ENCODE data around the gene CADPS.

DNA sequence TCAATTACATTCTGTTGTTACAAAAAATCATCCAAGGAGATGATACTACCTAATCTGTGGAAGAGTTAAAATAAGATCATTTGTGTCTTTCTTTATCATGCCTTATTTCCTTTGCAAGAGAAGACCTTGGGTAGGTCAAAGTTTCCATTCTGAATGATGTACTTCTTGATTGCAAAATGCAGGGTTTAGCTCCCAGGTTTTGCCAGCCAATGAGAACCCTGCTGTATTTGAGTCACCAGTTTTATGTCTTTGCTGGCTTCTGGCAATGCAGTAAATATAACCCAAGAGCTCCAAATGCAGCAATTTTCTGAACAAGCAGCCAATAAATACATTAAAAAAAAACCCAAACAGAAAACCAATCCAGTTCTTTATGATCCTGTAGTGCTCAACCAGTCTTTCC is 204.9 kb downstream of the CADPS start:
- TF ChIP-seq TARDBP (IDR thresholded peaks at IDR 0.05) (no peak), REST (IDR thresholded peaks at IDR 0.05; ENCODE audit: borderline replicate concordance) (no peak), REST (CRISPR knock-in tag; IDR thresholded peaks at IDR 0.05; ENCODE audit: low read depth) (no peak), EZH2 (IDR thresholded peaks at IDR 0.05; ENCODE audit: borderline replicate concordance, low read depth, low read length) (no peak), CHD2 (IDR thresholded peaks at IDR 0.05; ENCODE audit: low read depth, low read length) (no peak), FOXM1 (IDR thresholded peaks at IDR 0.05; ENCODE audit: low read depth) (no peak), FOXM1 (CRISPR knock-in tag; IDR thresholded peaks at IDR 0.05; ENCODE audit: low read depth) (no peak), ZFP36 (IDR thresholded peaks at IDR 0.05; ENCODE audit: low read depth, low read length, partially characterized antibody) (no peak), USF2 (CRISPR knock-in tag; IDR thresholded peaks at IDR 0.05) (no peak), PTBP1 (IDR thresholded peaks at IDR 0.05; ENCODE audit: low read depth, low read length) (no peak), TEAD1 (CRISPR knock-in tag; IDR thresholded peaks at IDR 0.05) (no peak), HLTF (IDR thresholded peaks at IDR 0.05) (no peak)
- TF ChIP-seq, protein P1, sequence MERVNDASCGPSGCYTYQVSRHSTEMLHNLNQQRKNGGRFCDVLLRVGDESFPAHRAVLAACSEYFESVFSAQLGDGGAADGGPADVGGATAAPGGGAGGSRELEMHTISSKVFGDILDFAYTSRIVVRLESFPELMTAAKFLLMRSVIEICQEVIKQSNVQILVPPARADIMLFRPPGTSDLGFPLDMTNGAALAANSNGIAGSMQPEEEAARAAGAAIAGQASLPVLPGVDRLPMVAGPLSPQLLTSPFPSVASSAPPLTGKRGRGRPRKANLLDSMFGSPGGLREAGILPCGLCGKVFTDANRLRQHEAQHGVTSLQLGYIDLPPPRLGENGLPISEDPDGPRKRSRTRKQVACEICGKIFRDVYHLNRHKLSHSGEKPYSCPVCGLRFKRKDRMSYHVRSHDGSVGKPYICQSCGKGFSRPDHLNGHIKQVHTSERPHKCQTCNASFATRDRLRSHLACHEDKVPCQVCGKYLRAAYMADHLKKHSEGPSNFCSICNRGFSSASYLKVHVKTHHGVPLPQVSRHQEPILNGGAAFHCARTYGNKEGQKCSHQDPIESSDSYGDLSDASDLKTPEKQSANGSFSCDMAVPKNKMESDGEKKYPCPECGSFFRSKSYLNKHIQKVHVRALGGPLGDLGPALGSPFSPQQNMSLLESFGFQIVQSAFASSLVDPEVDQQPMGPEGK (CRISPR knock-in tag; IDR thresholded peaks at IDR 0.05; ENCODE audit: borderline replicate concordance), result no peak
- TF ChIP-seq, protein P2, sequence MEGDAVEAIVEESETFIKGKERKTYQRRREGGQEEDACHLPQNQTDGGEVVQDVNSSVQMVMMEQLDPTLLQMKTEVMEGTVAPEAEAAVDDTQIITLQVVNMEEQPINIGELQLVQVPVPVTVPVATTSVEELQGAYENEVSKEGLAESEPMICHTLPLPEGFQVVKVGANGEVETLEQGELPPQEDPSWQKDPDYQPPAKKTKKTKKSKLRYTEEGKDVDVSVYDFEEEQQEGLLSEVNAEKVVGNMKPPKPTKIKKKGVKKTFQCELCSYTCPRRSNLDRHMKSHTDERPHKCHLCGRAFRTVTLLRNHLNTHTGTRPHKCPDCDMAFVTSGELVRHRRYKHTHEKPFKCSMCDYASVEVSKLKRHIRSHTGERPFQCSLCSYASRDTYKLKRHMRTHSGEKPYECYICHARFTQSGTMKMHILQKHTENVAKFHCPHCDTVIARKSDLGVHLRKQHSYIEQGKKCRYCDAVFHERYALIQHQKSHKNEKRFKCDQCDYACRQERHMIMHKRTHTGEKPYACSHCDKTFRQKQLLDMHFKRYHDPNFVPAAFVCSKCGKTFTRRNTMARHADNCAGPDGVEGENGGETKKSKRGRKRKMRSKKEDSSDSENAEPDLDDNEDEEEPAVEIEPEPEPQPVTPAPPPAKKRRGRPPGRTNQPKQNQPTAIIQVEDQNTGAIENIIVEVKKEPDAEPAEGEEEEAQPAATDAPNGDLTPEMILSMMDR (IDR thresholded peaks at IDR 0.05 in 2 of 3, conservative IDR thresholded peaks at IDR 0.05 in 1 of 3; ENCODE audit: insufficient read depth in 2 of 3, low read depth in 1 of 3, low read length in 3 of 3), result no peak

All from K562 (cell line).